H9 (cell line): ENCODE results near the gene SSX2IP. TPM values are rescaled to one million over a fixed set of nuclear protein-coding genes. Genes with fewer than 3 reads are reported as not detected.

Experiments
- DNase-seq: peaks from one replicate; pipeline ENCODE4 v3.0.0-alpha.2; 2017
- H2AFZ ChIP-seq: one replicate; pipeline ENCODE4 v1.6.1; 2013; ENCODE audit warnings: mild to moderate bottlenecking, low read length, control low read depth, moderate library complexity
- H2AK5ac ChIP-seq: 2 replicates; pipeline ENCODE4 v1.6.1; 2013; ENCODE audit warnings: low read length, control low read depth, mixed read lengths; ENCODE audit not compliant: insufficient read length
- H2BK120ac ChIP-seq: one replicate; pipeline ENCODE4 v1.6.1; 2013; ENCODE audit warnings: low read depth, mild to moderate bottlenecking, low read length, control low read depth, inconsistent platforms; ENCODE audit not compliant: poor library complexity, severe bottlenecking
- H2BK12ac ChIP-seq: 2 replicates; pipeline ENCODE4 v1.6.1; 2013; ENCODE audit warnings: low read length, control low read depth, mixed read lengths, low read depth; ENCODE audit not compliant: insufficient read length
- H2BK15ac ChIP-seq: 2 replicates; pipeline ENCODE4 v1.6.1; 2013; ENCODE audit warnings: low read depth, low read length, control low read depth
- H2BK20ac ChIP-seq: one replicate; pipeline ENCODE4 v1.6.1; 2013; ENCODE audit warnings: low read depth, mild to moderate bottlenecking, low read length, control low read depth, inconsistent platforms; ENCODE audit not compliant: poor library complexity, severe bottlenecking
- H2BK5ac ChIP-seq: 2 replicates; pipeline ENCODE4 v1.6.1; 2013; ENCODE audit warnings: low read length, control low read depth, mixed read lengths; ENCODE audit not compliant: insufficient read length
- H3K14ac ChIP-seq: 2 replicates; pipeline ENCODE4 v1.6.1; 2013; ENCODE audit warnings: low read length, control low read depth; ENCODE audit not compliant: insufficient read depth
- H3K18ac ChIP-seq: 2 replicates; pipeline ENCODE4 v1.6.1; 2013; ENCODE audit warnings: low read depth, mild to moderate bottlenecking, mixed read lengths, low read length, control low read depth; ENCODE audit not compliant: insufficient read length
- H3K23ac ChIP-seq: 2 replicates; pipeline ENCODE4 v1.6.1; 2013; ENCODE audit warnings: low read length, control low read depth, mixed read lengths, low read depth; ENCODE audit not compliant: insufficient read length
- H3K23me2 ChIP-seq: 2 replicates; pipeline ENCODE4 v1.6.1; 2013; ENCODE audit warnings: low read depth, mild to moderate bottlenecking, mixed read lengths, low read length, control low read depth; ENCODE audit not compliant: insufficient read length, poor library complexity, severe bottlenecking
- H3K27ac ChIP-seq: 2 replicates; pipeline ENCODE4 v1.5.1; 2013; ENCODE audit warnings: low read length, control low read depth, mixed read lengths, low read depth; ENCODE audit not compliant: insufficient read length
- H3K27me3 ChIP-seq: 2 replicates; pipeline ENCODE4 v1.6.1; 2013; ENCODE audit warnings: low read length, control low read depth, inconsistent platforms; ENCODE audit not compliant: insufficient read depth
- H3K4ac ChIP-seq: 2 replicates; pipeline ENCODE4 v1.6.1; 2013; ENCODE audit warnings: low read depth, mild to moderate bottlenecking, control low read depth, inconsistent platforms, low read length, moderate library complexity
- H3K4me1 ChIP-seq: 2 replicates; pipeline ENCODE4 v1.6.1; 2013; ENCODE audit warnings: low read length, control low read depth, inconsistent platforms; ENCODE audit not compliant: insufficient read depth
- H3K4me2 ChIP-seq: 2 replicates; pipeline ENCODE4 v1.6.1; 2013; ENCODE audit warnings: low read length, control low read depth, mixed read lengths; ENCODE audit not compliant: insufficient read length, insufficient read depth
- H3K56ac ChIP-seq: 2 replicates; pipeline ENCODE4 v1.6.1; 2013; ENCODE audit warnings: low read depth, mild to moderate bottlenecking, mixed read lengths, low read length, control low read depth; ENCODE audit not compliant: insufficient read length
- H3K79me1 ChIP-seq: 2 replicates; pipeline ENCODE4 v1.6.1; 2013; ENCODE audit warnings: low read depth, mild to moderate bottlenecking, moderate library complexity, low read length, control low read depth, inconsistent platforms; ENCODE audit not compliant: insufficient read depth, poor library complexity, severe bottlenecking
- H3K79me2 ChIP-seq: 2 replicates; pipeline ENCODE4 v1.6.1; 2013; ENCODE audit warnings: low read length, control low read depth, inconsistent platforms; ENCODE audit not compliant: insufficient read depth
- H3K9ac ChIP-seq: 2 replicates; pipeline ENCODE4 v1.6.1; 2013; ENCODE audit warnings: low read length, control low read depth, mixed read lengths; ENCODE audit not compliant: insufficient read length; ENCODE audit errors: extremely low read depth
- H3K9me3 ChIP-seq: one replicate; pipeline ENCODE4 v1.6.1; 2013; ENCODE audit warnings: low read depth, low read length, inconsistent platforms; ENCODE audit not compliant: control insufficient read depth
- H3T11ph ChIP-seq: one replicate; pipeline ENCODE4 v1.6.1; 2013; ENCODE audit warnings: mild to moderate bottlenecking, low read length, control low read depth, inconsistent platforms
- H4K20me1 ChIP-seq: one replicate; pipeline ENCODE4 v1.6.1; 2013; ENCODE audit not compliant: control insufficient read depth, insufficient read length, insufficient read depth
- H4K5ac ChIP-seq: 2 replicates; pipeline ENCODE4 v1.6.1; 2013; ENCODE audit warnings: low read depth, mild to moderate bottlenecking, mixed read lengths, low read length, control low read depth; ENCODE audit not compliant: insufficient read length
- H4K8ac ChIP-seq: replicated peaks from 2 replicates; pipeline ENCODE4 v1.6.1; 2013; ENCODE audit warnings: low read length, control low read depth, mixed read lengths, low read depth; ENCODE audit not compliant: insufficient read length
- H4K91ac ChIP-seq: 2 replicates; pipeline ENCODE4 v1.6.1; 2013; ENCODE audit warnings: low read depth, mild to moderate bottlenecking, moderate library complexity, mixed read lengths, low read length, control low read depth; ENCODE audit not compliant: insufficient read length
- H3K27ac Mint-ChIP-seq, 3 experiments: 2 replicates in 2 of 3; 3 replicates in 1 of 3; pipeline ENCODE4 v1.8.0; 2020 to 2021; ENCODE audit warnings: mixed read lengths in 3 of 3, mild to moderate bottlenecking in 1 of 3, moderate library complexity in 1 of 3
- H3K27me3 Mint-ChIP-seq: 2 replicates; pipeline ENCODE4 v1.8.0; 2021; ENCODE audit warnings: low read depth, mild to moderate bottlenecking, moderate library complexity, mixed read lengths
- H3K36me3 Mint-ChIP-seq, 3 experiments: 2 replicates in 2 of 3; 3 replicates in 1 of 3; pipeline ENCODE4 v1.8.0; 2020 to 2021; ENCODE audit warnings: low read depth in 3 of 3, mixed read lengths in 3 of 3; ENCODE audit not compliant: insufficient read depth in 1 of 3
- H3K4me1 Mint-ChIP-seq, 2 experiments: 2 replicates each; pipeline ENCODE4 v1.8.0; 2020; ENCODE audit warnings: mixed read lengths in 2 of 2
- H3K4me3 Mint-ChIP-seq, 2 experiments: 2 replicates in 1 of 2; 3 replicates in 1 of 2; pipeline ENCODE4 v1.8.0; 2020 to 2021; ENCODE audit warnings: mild to moderate bottlenecking in 2 of 2, mixed read lengths in 2 of 2, moderate library complexity in 1 of 2
- H3K9me3 Mint-ChIP-seq, 2 experiments: 2 replicates in 1 of 2; 3 replicates in 1 of 2; pipeline ENCODE4 v1.8.0; 2020; ENCODE audit warnings: mild to moderate bottlenecking in 2 of 2, mixed read lengths in 2 of 2, moderate library complexity in 1 of 2
- CTCF ChIP-seq: fragments of 200-600 bp; sonication (generic); conservative IDR thresholded peaks from 3 replicates; pipeline ENCODE4 v1.8.0; 2021; ENCODE audit warnings: antibody characterized with exemption, mild to moderate bottlenecking
- WGBS: extraction: QIAGEN DNeasy Blood & Tissue Kit; methylation state at CpG from one replicate; pipeline ENCODE4 v1.1.7; 2013; ENCODE audit warnings: missing lambda C conversion rate, low lambda C conversion rate, mixed read lengths; ENCODE audit not compliant: insufficient read length; ENCODE audit errors: extremely low coverage; 5-methylcytosine and 5-hydroxymethylcytosine counted together
- total RNA-seq: library from RNA; stranded (reverse); gene quantifications from 2 replicates; pipeline ENCODE4 v1.2.1, GENCODE V29; 2021

Gene SSX2IP
- total RNA-seq, 1 experiment from 2014 or later, result 19.6 TPM

DNA sequence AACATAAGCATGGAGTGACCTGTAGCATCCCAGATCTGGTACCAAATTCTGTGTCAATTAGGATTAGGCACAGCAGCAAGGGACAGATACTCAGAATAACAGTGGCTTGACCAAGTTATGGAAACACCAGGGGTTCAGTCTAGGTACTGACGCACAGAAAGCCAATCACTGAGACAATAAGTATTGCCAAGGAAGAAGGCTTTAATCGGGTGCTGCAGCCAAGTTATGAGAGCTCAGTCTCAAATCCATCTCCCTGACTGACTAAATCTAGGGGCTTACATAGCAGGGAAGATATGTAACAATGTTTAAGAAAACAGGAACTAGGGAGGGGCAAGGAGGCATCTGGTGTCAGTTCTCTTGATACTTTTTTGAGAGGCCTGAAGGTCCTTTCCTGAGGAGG, 76.4 kb downstream of the SSX2IP start:
- H3K4me1 ChIP-seq, result no peaks in the 10 kb centered on the region
- H3K9me3 ChIP-seq, result peaks cover 15% of the 10 kb centered on the region
- WGBS, result no CpG with 5 or more reads among the region's 2 CpGs
- H3K56ac ChIP-seq, result no peak overlapping the region
- H3K9ac ChIP-seq, result no peak overlapping the region
- no peaks in the 10 kb centered on the region for H4K20me1 ChIP-seq
- H3K4me3 Mint-ChIP-seq, result no peak overlapping the region
- H3K27me3 Mint-ChIP-seq, result peaks cover 2% of the 10 kb centered on the region
- TF ChIP-seq CTCF, result no peak
- no peak overlapping the region for H2AK5ac ChIP-seq
- H3K27me3 ChIP-seq, result no peaks in the 10 kb centered on the region
- no peaks in the 10 kb centered on the region for H3K79me2 ChIP-seq
- no peak overlapping the region for H2BK15ac ChIP-seq
- H3K27ac ChIP-seq, result no peak overlapping the region
- H2BK120ac ChIP-seq, result no peak overlapping the region
- peaks cover 8% of the 10 kb centered on the region in 2 experiments for H3K4me1 Mint-ChIP-seq
- H4K5ac ChIP-seq, result no peak overlapping the region
- H3K27ac Mint-ChIP-seq, result no peak overlapping the region
- no peak overlapping the region for H3K14ac ChIP-seq
- no peak overlapping the region for H3K4me2 ChIP-seq
- H3K79me1 ChIP-seq, result no peaks in the 10 kb centered on the region
- no peak overlapping the region for H4K91ac ChIP-seq
- no peaks in the 10 kb centered on the region for H3K23me2 ChIP-seq
- no peak overlapping the region for H2BK20ac ChIP-seq
- no peak overlapping the region for H2BK12ac ChIP-seq
- peaks cover 31 to 35% of the 10 kb centered on the region in 2 experiments for H3K9me3 Mint-ChIP-seq
- H3K23ac ChIP-seq, result no peak overlapping the region
- H3K18ac ChIP-seq, result no peak overlapping the region
- no peak overlapping the region for H2AFZ ChIP-seq
- no peak overlapping the region for H3K4ac ChIP-seq
- H2BK5ac ChIP-seq, result no peak overlapping the region
- no peak overlapping the region for H4K8ac ChIP-seq
- peaks cover 19 to 28% (median 19%) of the 10 kb centered on the region in 3 experiments for H3K36me3 Mint-ChIP-seq
- H3T11ph ChIP-seq, result no peak overlapping the region
- no peak for DNase-seq
